HCT116 (cell line): ENCODE results near the gene SNRPD2. TPM values are rescaled to one million over a fixed set of nuclear protein-coding genes. Genes with fewer than 3 reads are reported as not detected.

Source experiments
- ATAC-seq: fragments of 200-7000 bp; cut with Tn5 transposase; 2 replicates; pipeline ENCODE4 v1.9.1; 2020; ENCODE audit warnings: mild to moderate bottlenecking, moderate library complexity
- BruUV-seq: library from RNA; stranded (reverse); fragments of 400-500 nt; replicated peaks from 2 replicates; lab custom pipeline; 2021; lab: Mats Ljungman, UMichigan
- CTCF ChIA-PET: fragments of 300-600 bp; sonication (Branson Sonifier 250); formaldehyde crosslinking; loops from one replicate; lab custom pipeline; 2021; ENCODE audit warnings: antibody characterized with exemption; lab: Charles Lee
- POLR2A ChIA-PET: fragments of 300-600, 350-600 bp; sonication (Branson Sonifier 250); formaldehyde crosslinking; loops from one replicate; lab custom pipeline; 2021; ENCODE audit warnings: antibody characterized with exemption; lab: Charles Lee
- RAD21 ChIA-PET, 2 experiments: fragments of 300-600 bp; sonication (Branson Sonifier 250); formaldehyde crosslinking; loops; one replicate each; lab custom pipeline; 2023; ENCODE audit warnings: low total read pairs in 2 of 2; ENCODE audit not compliant: uncharacterized antibody in 2 of 2, unreplicated experiment in 2 of 2, low non-redundant PET in 1 of 2; lab: Charles Lee
- DNase-seq: peaks from one replicate; pipeline ENCODE4 v3.0.0-alpha.2; 2010; ENCODE audit warnings: low read depth, low spot score
- H2AFZ ChIP-seq: fragments of 200-600 bp; shearing (Covaris generic), sonication (generic); 2 replicates; pipeline ENCODE4 v1.6.1; 2017; ENCODE audit warnings: low read depth, mixed run types, mixed read lengths, antibody characterized with exemption, low read length; ENCODE audit not compliant: poor library complexity, severe bottlenecking
- H3K27ac ChIP-seq: 2 replicates; pipeline ENCODE4 v1.5.1; 2012; ENCODE audit warnings: low read depth, low read length
- H3K27me3 ChIP-seq: fragments of 200-600 bp; sonication (generic); 2 replicates; pipeline ENCODE4 v1.6.1; 2016; ENCODE audit warnings: mixed run types, low read length, mixed read lengths; ENCODE audit not compliant: insufficient read depth
- H3K36me3 ChIP-seq, 2 experiments: fragments of 200-500 bp in 1 of 2; fragments of 200-600 bp in 1 of 2; sonication (Bioruptor generic) in 1 of 2; sonication (generic) in 1 of 2; 2 replicates each; pipeline versions ENCODE4 v1.5.1 to v1.6.1; 2014 to 2016; ENCODE audit warnings: low read length in 2 of 2, inconsistent platforms in 1 of 2, mixed read lengths in 1 of 2, mixed run types in 1 of 2; ENCODE audit not compliant: insufficient read depth in 2 of 2, control insufficient read depth in 1 of 2
- H3K4me1 ChIP-seq, 2 experiments: fragments of 200-600 bp in 1 of 2; sonication (generic) in 1 of 2; 2 replicates each; pipeline versions ENCODE4 v1.5.1 to v1.6.1; 2012 to 2017; ENCODE audit warnings: low read length in 2 of 2, inconsistent platforms in 1 of 2, mild to moderate bottlenecking in 1 of 2, mixed read lengths in 1 of 2, mixed run types in 1 of 2, moderate library complexity in 1 of 2; ENCODE audit not compliant: insufficient read depth in 2 of 2, control insufficient read depth in 1 of 2
- H3K4me2 ChIP-seq: fragments of 200-600 bp; sonication (generic); 2 replicates; pipeline ENCODE4 v1.6.1; 2017; ENCODE audit warnings: mixed run types, low read length, mixed read lengths
- H3K4me3 ChIP-seq, 2 experiments: fragments of 200-600 bp in 1 of 2; sonication (generic) in 1 of 2; replicated peaks in 1 of 2; 2 replicates each; pipeline ENCODE4 v1.5.1; 2011 to 2016; ENCODE audit warnings: low read length in 2 of 2, control low read depth in 1 of 2, low read depth in 1 of 2, mild to moderate bottlenecking in 1 of 2, mixed read lengths in 1 of 2, mixed run types in 1 of 2
- H3K79me2 ChIP-seq: fragments of 200-600 bp; sonication (generic); 2 replicates; pipeline ENCODE4 v1.6.1; 2017; ENCODE audit warnings: mild to moderate bottlenecking, mixed run types, low read length, moderate library complexity, mixed read lengths; ENCODE audit not compliant: insufficient read depth
- H3K9ac ChIP-seq: fragments of 200-600 bp; sonication (generic); 2 replicates; pipeline ENCODE4 v1.6.1; 2016; ENCODE audit warnings: low read length, mixed read lengths
- H3K9me2 ChIP-seq: fragments of 200-600 bp; sonication (generic), shearing (Covaris generic); 2 replicates; pipeline ENCODE4 v1.6.1; 2017; ENCODE audit warnings: mixed run types, mild to moderate bottlenecking, moderate library complexity; ENCODE audit not compliant: insufficient read depth
- H3K9me3 ChIP-seq, 2 experiments: fragments of 200-500 bp in 1 of 2; fragments of 200-600 bp in 1 of 2; sonication (Bioruptor generic) in 1 of 2; sonication (generic) in 1 of 2; 2 replicates each; pipeline ENCODE4 v1.6.1; 2014 to 2017; ENCODE audit warnings: low read length in 2 of 2, mixed read lengths in 2 of 2, inconsistent platforms in 1 of 2, low read depth in 1 of 2, mild to moderate bottlenecking in 1 of 2, mixed run types in 1 of 2, moderate library complexity in 1 of 2; ENCODE audit not compliant: control insufficient read depth in 1 of 2, insufficient read depth in 1 of 2
- H4K20me1 ChIP-seq: fragments of 200-600 bp; sonication (generic), shearing (Covaris generic); 2 replicates; pipeline ENCODE4 v1.6.1; 2017; ENCODE audit warnings: mixed run types, mild to moderate bottlenecking, moderate library complexity; ENCODE audit not compliant: insufficient read depth
- CEBPB ChIP-seq: IDR thresholded peaks from 2 replicates; pipeline ENCODE4 v1.6.1; 2012; ENCODE audit warnings: low read depth
- EGR1 ChIP-seq: IDR thresholded peaks from 2 replicates; pipeline ENCODE4 v1.6.1; 2012; ENCODE audit warnings: low read depth
- ELF1 ChIP-seq: IDR thresholded peaks from 2 replicates; pipeline ENCODE4 v1.6.1; 2012; ENCODE audit warnings: low read depth, borderline replicate concordance
- EZH2 ChIP-seq: fragments of 200-600 bp; sonication (generic); IDR thresholded peaks from 2 replicates; pipeline ENCODE4 v1.6.1; 2017; ENCODE audit warnings: antibody characterized with exemption, mixed run types
- EZH2phosphoT487 ChIP-seq: fragments of 200-600 bp; IDR thresholded peaks from 2 replicates; pipeline ENCODE4 v1.6.1; 2018; ENCODE audit warnings: antibody characterized with exemption, borderline replicate concordance
- MAX ChIP-seq: IDR thresholded peaks from 2 replicates; pipeline ENCODE4 v1.6.1; 2012
- SP1 ChIP-seq: IDR thresholded peaks from 2 replicates; pipeline ENCODE4 v1.6.1; 2012; ENCODE audit warnings: low read depth
- SRF ChIP-seq: IDR thresholded peaks from 2 replicates; pipeline ENCODE4 v1.6.1; 2012; ENCODE audit warnings: low read depth
- ZBTB33 ChIP-seq: IDR thresholded peaks from 2 replicates; pipeline ENCODE4 v1.6.1; 2011; ENCODE audit warnings: mild to moderate bottlenecking, low read length, moderate library complexity; ENCODE audit not compliant: insufficient replicate concordance; ENCODE audit errors: extremely low read depth
- intact Hi-C: fragments of 100-400 bp; cut with micrococcal nuclease; formaldehyde crosslinking; loops from 2 replicates; pipeline ENCODE4 v1.10.0; 2022
- total RNA-seq: library from RNA; stranded (reverse); gene quantifications from one replicate; pipeline ENCODE4 v1.2.1, GENCODE V29; 2021; ENCODE audit not compliant: unreplicated experiment

The SNRPD2 gene
- total RNA-seq, 1 experiment from 2014 or later, result 927 TPM

GRCh38 chr19:45715139-45715538 is 23.4 kb upstream of the SNRPD2 start:
- no peak overlapping the region for H3K27ac ChIP-seq
- ATAC-seq (no peak), DNase-seq (no peak)

More at GRCh38 chr19:45715139-45715538, 23.4 kb upstream of the SNRPD2 start:
- Histone ChIP-seq H3K4me3 (no peak overlapping the region), H3K79me2 (peaks cover 74% of the 10 kb centered on the region), H3K4me2 (no peak overlapping the region), H3K9me2 (no peaks in the 10 kb centered on the region), H3K9ac (no peak overlapping the region), H3K36me3 (peaks cover 19 to 24% of the 10 kb centered on the region in 2 experiments; a peak in 3 of 4 replicates), H2AFZ (no peak overlapping the region), H3K9me3 (no peaks in the 10 kb centered on the region)
- RAD21 ChIA-PET, result no interaction called here
- POLR2A ChIA-PET, result interaction anchor here (1.8 kb wide), 1 partner anchor 38 kb away, joined by 4 read pairs; no protein-coding TSS in a partner anchor
- TF ChIP-seq CEBPB (no peak), SP1 (no peak), EZH2 (no peak), EGR1 (no peak), SRF (no peak), EZH2phosphoT487 (no peak), ELF1 (no peak), ZBTB33 (no peak), MAX (no peak)
- TF ChIP-seq, all 23 proteins: peak for 0
- H3K27me3 ChIP-seq, result no peaks in the 10 kb centered on the region
- CTCF ChIA-PET, result no interaction called here
- BruUV-seq, result no TSS peak
- intact Hi-C loops, result no loop called here
- H4K20me1 ChIP-seq, result no peaks in the 10 kb centered on the region
- peaks cover 20 to 30% of the 10 kb centered on the region in 2 experiments for H3K4me1 ChIP-seq
